MM.1S (cell line): ENCODE data around the gene LIFR.

Source experiments
- CTCF ChIP-seq: fragments of 300-600 bp; sonication (generic); IDR thresholded peaks from 2 replicates; pipeline ENCODE4 v1.5.1; 2016; ENCODE audit warnings: antibody characterized with exemption, low read length, mixed read lengths
- EZH2 ChIP-seq: fragments of 300-600 bp; sonication (generic); optimal IDR thresholded peaks from 2 replicates; pipeline ENCODE3; 2017; ENCODE audit warnings: low read depth, mild to moderate bottlenecking, antibody characterized with exemption, low read length, mixed read lengths
- EZH2phosphoT487 ChIP-seq: fragments of 300-600 bp; sonication (generic); IDR thresholded peaks from 2 replicates; pipeline ENCODE4 v1.6.1; 2018; ENCODE audit warnings: antibody characterized with exemption, low read length

- TF ChIP-seq CTCF, result no peak
- TF ChIP-seq EZH2, result no peak
- TF ChIP-seq EZH2phosphoT487, result no peak
Measured at GRCh38 chr5:38540314-38540713, 16.1 kb downstream of the LIFR start.
